Chondrocyte (in vitro differentiated cells): ENCODE results near the gene IFNA6. TPM values are rescaled to one million over a fixed set of nuclear protein-coding genes. Genes with fewer than 3 reads are reported as not detected.

Experiments
- DNase-seq: peaks from one replicate; pipeline ENCODE4 v3.0.0; 2021; ENCODE audit warnings: mixed read lengths, low spot score
- H3K27ac Mint-ChIP-seq: one replicate; pipeline ENCODE4 v1.8.0; 2021; ENCODE audit warnings: mild to moderate bottlenecking, moderate library complexity, mixed read lengths; ENCODE audit not compliant: unreplicated experiment
- H3K27me3 Mint-ChIP-seq: 2 replicates; pipeline ENCODE4 v1.8.0; 2021; ENCODE audit warnings: low read depth, mixed read lengths
- H3K36me3 Mint-ChIP-seq: 2 replicates; pipeline ENCODE4 v1.8.0; 2021; ENCODE audit warnings: low read depth, mixed read lengths
- H3K4me1 Mint-ChIP-seq: 2 replicates; pipeline ENCODE4 v1.8.0; 2021; ENCODE audit warnings: low read depth, mild to moderate bottlenecking, mixed read lengths
- H3K4me3 Mint-ChIP-seq: one replicate; pipeline ENCODE4 v1.8.0; 2021; ENCODE audit warnings: mild to moderate bottlenecking, moderate library complexity, mixed read lengths; ENCODE audit not compliant: unreplicated experiment
- H3K9me3 Mint-ChIP-seq: 2 replicates; pipeline ENCODE4 v1.8.0; 2021; ENCODE audit warnings: low read depth, mixed read lengths
- CTCF ChIP-seq: fragments of 200-600 bp; sonication (generic); IDR thresholded peaks from 2 replicates; pipeline ENCODE4 v1.5.0; 2021; ENCODE audit warnings: antibody characterized with exemption, mild to moderate bottlenecking, moderate library complexity
- total RNA-seq: library from RNA; stranded (reverse); gene quantifications from 3 replicates; pipeline ENCODE4 v1.2.1, GENCODE V29; 2021

Gene IFNA6
- total RNA-seq, 1 donor from 2014 or later: not detected

GRCh38 chr9:21322911-21323461, 27.7 kb downstream of the IFNA6 start:
- H3K9me3 Mint-ChIP-seq: no peaks in the 10 kb centered on the region
- no peaks in the 10 kb centered on the region for H3K27me3 Mint-ChIP-seq
- H3K36me3 Mint-ChIP-seq: peaks cover 12% of the 10 kb centered on the region
- H3K4me3 Mint-ChIP-seq: no peak overlapping the region
- DNase-seq: no peak
- no peak for TF ChIP-seq CTCF
- no peak overlapping the region for H3K27ac Mint-ChIP-seq
- H3K4me1 Mint-ChIP-seq: peaks cover 22% of the 10 kb centered on the region

- H3K4me3 Mint-ChIP-seq: no peak overlapping the region
- DNase-seq: no peak
- TF ChIP-seq CTCF: no peak
- H3K27ac Mint-ChIP-seq: no peak overlapping the region
- H3K36me3 Mint-ChIP-seq: peaks cover 12% of the 10 kb centered on the region
- peaks cover 5% of the 10 kb centered on the region for H3K4me1 Mint-ChIP-seq
- H3K27me3 Mint-ChIP-seq: peaks cover 4% of the 10 kb centered on the region
- no peaks in the 10 kb centered on the region for H3K9me3 Mint-ChIP-seq
These were observed 30.2 kb downstream of the IFNA6 start for GRCh38 chr9:21320465-21320864.

- peaks cover 10% of the 10 kb centered on the region for H3K36me3 Mint-ChIP-seq
These were observed 32.4 kb downstream of the IFNA6 start for GRCh38 chr9:21317956-21318923.

GRCh38 chr9:21316860-21317259, 33.8 kb downstream of the IFNA6 start:
- H3K27ac Mint-ChIP-seq: no peak overlapping the region
- peaks cover 5% of the 10 kb centered on the region for H3K4me1 Mint-ChIP-seq
- no peak for DNase-seq
- H3K27me3 Mint-ChIP-seq: peaks cover 16% of the 10 kb centered on the region
- H3K9me3 Mint-ChIP-seq: no peaks in the 10 kb centered on the region
- H3K36me3 Mint-ChIP-seq: peaks cover 5% of the 10 kb centered on the region
- no peak overlapping the region for H3K4me3 Mint-ChIP-seq
- TF ChIP-seq CTCF: no peak

More at GRCh38 chr9:21317956-21318923, 32.4 kb downstream of the IFNA6 start:
- Mint-ChIP-seq H3K4me1 (peaks cover 5% of the 10 kb centered on the region), H3K27me3 (peaks cover 15% of the 10 kb centered on the region), H3K27ac (no peak overlapping the region), H3K9me3 (no peaks in the 10 kb centered on the region), H3K4me3 (no peak overlapping the region)
- no peak for DNase-seq
- peak; percentile 91 for TF ChIP-seq CTCF

GRCh38 chr9:21316032-21316842, 34.5 kb downstream of the IFNA6 start:
- Mint-ChIP-seq H3K4me3 (no peak overlapping the region), H3K9me3 (no peaks in the 10 kb centered on the region), H3K27me3 (peaks cover 19% of the 10 kb centered on the region), H3K4me1 (peaks cover 5% of the 10 kb centered on the region), H3K36me3 (peaks cover 5% of the 10 kb centered on the region), H3K27ac (no peak overlapping the region)
- DNase-seq: no peak
- no peak for TF ChIP-seq CTCF
